ENCODE measurements around the gene PLS3. TPM values are rescaled to one million over a fixed set of nuclear protein-coding genes. Genes with fewer than 3 reads are reported as not detected.
"Not testable (repeated sequence)": the region's sequence is repeated elsewhere in the genome, so short reads cannot be mapped to it uniquely, and the experiment has no call there.

The PLS3 gene
- total and polyA plus RNA-seq, 8 donors = 11.4 to 42.0 (median 23.2) TPM

DNA sequence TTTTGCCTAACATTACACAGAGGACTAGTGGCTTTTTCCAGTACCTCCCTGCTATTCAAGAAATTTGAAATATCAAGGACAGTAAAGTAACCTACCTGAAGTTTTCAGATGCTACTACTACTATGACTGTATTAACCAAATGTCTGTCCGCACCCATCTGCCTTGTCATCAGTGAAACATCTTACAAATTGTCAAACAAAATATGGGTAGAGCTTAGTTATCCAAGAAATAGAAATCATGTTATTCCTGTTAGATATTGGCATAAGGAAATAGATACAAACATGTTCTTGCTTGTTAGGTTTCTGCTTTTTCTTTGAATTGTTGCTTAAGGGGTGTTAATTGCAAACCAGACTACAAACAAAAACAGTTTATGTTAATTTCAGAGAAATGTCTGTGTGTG, 63.9 kb downstream of the PLS3 start:
- no peaks in the 10 kb centered on the region for H3K36me3 ChIP-seq
- H3K4me1 ChIP-seq = no peaks in the 10 kb centered on the region
- no peak overlapping the region for H3K4me3 ChIP-seq
- WGBS, 2 donors = 85 to 86% methylated on average over 1 of the region's 1 CpG
- FAIRE-seq (peak; percentile 63), DNase-seq (no peak), ATAC-seq (no peak)
- TF ChIP-seq CTCF (IDR thresholded peaks at IDR 0.05) = no peak
- H3K9me3 ChIP-seq = no peaks in the 10 kb centered on the region
- no peak overlapping the region for H3K27ac ChIP-seq
- intact Hi-C loops (cut with DNase I) = no loop called here
- H3K27me3 ChIP-seq = peaks cover 0 to 13% (median 0%) of the 10 kb centered on the region in 4 donors

DNA sequence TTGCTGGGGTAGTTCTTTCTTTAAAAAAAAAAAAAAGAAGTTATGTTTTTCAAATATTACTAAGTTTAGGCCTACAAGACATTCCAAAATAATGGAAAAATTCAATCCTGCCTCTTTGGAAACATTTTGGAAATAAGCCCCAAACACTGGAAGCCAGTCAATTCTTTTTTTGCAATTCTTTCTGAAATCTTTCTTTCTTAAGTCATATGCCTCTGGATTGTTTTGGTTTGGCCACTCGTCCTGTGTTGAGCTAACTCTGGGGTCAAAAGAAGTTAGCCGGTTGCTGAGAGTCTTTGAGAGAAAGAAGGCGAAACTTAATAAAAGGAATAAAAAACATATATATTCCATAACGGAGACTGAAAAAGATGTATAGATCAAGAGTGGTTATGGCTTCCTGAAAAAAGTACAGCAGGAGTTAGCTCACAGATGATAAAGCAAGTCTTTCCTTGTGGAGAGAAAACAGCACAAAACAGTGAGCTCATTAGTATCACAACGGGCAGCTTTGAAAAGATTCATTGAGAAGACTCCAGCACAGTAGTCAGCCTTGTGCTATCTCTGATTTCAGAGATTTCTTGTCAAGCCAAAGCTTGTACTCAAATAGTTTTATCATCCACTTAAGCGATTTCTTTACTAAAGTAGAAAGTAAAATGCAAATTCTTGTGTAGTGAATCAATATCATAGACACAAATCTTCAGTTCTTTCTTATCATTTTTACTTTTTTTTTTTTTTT, 64.8 kb downstream of the PLS3 start:
- H3K36me3 ChIP-seq = no peaks in the 10 kb centered on the region
- WGBS, 2 donors = 50 to 61% methylated on average over 6 of the region's 6 CpGs
- H3K27ac ChIP-seq = no peak overlapping the region
- H3K4me3 ChIP-seq = no peak overlapping the region
- intact Hi-C loops (cut with DNase I) = no loop called here
- H3K4me1 ChIP-seq = no peaks in the 10 kb centered on the region
- TF ChIP-seq CTCF (IDR thresholded peaks at IDR 0.05) = no peak
- FAIRE-seq (peak; percentile 87), DNase-seq (no peak), ATAC-seq (peak in 2 of 4 donors; percentile 22 to 46)
- H3K27me3 ChIP-seq = peaks cover 0 to 7% (median 0%) of the 10 kb centered on the region in 4 donors
- no peaks in the 10 kb centered on the region for H3K9me3 ChIP-seq

DNA sequence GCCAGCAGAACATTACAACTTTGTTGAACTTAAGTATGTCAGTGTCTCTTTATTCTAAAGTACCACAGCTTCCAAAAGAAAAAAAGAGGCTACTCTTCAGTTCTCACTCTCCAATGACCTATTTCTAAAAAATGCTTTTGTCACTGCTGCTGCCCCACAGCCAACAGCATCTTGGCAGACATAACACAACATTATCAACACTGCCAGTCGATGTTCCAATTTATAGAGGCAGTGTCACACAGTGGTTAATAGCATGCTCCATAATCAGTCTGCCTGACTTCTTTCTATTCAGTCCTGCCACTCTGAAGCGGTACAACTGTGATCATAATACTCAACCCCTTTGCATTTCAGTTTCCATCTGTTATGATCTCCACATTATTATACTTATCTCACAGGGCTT, 69.2 kb downstream of the PLS3 start:
- no peak for ATAC-seq
- no peak for DNase-seq
- Histone ChIP-seq H3K27me3 (no peaks in the 10 kb centered on the region), H3K27ac (no peak overlapping the region), H3K4me1 (no peaks in the 10 kb centered on the region), H3K9me3 (no peaks in the 10 kb centered on the region), H3K36me3 (no peaks in the 10 kb centered on the region), H3K4me3 (no peak overlapping the region)
- TF ChIP-seq CTCF (IDR thresholded peaks at IDR 0.05) = no peak
- 55 to 82% methylated on average over 2 of the region's 2 CpGs for WGBS, 2 donors
- FAIRE-seq = no peak
- intact Hi-C loops (cut with DNase I) = no loop called here

DNA sequence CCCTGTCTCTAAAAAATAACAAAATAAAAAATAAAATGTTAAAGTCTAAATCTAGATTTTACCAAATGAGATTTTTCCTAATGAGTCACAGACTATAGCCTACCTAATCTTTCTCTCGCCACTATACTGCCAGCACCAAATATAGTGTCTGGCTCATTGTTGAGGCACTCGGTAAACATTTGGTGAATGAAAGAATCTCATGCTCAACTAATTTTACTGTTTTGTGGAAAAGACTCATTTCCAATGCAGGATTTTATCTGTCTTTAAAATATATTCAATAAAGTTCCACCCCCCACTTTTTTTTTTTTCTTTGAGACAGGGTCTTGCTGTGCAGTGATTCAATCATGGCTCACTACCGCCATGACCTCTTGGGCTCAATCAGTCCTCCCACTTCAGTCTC, 71.5 kb downstream of the PLS3 start:
- no peaks in the 10 kb centered on the region for H3K9me3 ChIP-seq
- H3K27me3 ChIP-seq = no peaks in the 10 kb centered on the region
- ATAC-seq (no peak), DNase-seq (no peak), FAIRE-seq (no peak)
- peaks cover 0 to 3% (median 0%) of the 10 kb centered on the region in 3 donors for H3K36me3 ChIP-seq
- no peak for TF ChIP-seq CTCF (IDR thresholded peaks at IDR 0.05)
- no peaks in the 10 kb centered on the region for H3K4me1 ChIP-seq
- 82 to 95% methylated on average over 3 of the region's 3 CpGs for WGBS, 2 donors
- H3K4me3 ChIP-seq = no peak overlapping the region
- intact Hi-C loops (cut with DNase I) = no loop called here
- H3K27ac ChIP-seq = no peak overlapping the region

DNA sequence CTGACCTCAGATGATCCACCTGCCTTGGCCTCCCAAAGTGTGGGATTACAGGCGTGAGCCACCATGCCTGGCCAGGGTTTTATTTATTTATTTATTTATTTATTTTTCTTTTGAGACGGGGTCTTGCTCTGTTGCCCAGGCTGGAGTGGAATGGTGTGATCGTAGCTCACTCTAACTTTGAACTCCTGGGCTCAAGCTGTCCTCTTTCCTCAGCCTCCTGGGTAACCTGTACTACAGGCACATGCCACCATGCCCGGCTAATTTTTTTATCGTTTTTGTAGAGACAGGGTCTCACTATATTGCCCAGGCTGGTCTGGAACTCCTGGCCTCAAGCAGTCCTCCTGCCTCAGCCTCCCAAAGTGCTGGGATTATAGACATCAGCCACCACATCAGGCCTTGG, 72.4 kb downstream of the PLS3 start:
- intact Hi-C loops (cut with DNase I) = not testable (repeated sequence)
- WGBS, 2 donors = 93 to 96% methylated on average over 5 of the region's 5 CpGs

More for the DNA sequence above, 72.4 kb downstream of the PLS3 start:
- not testable (repeated sequence) for H3K4me1 ChIP-seq, ATAC-seq, FAIRE-seq, H3K27me3 ChIP-seq, DNase-seq, H3K9me3 ChIP-seq, H3K4me3 ChIP-seq, H3K36me3 ChIP-seq, H3K27ac ChIP-seq
